GM19468 (cell line): ENCODE data around the gene PANK2.
A peak's percentile ranks its signal among the peaks of the same experiment; 100 is the strongest.
"Not testable (repeated sequence)": the region's sequence is repeated elsewhere in the genome, so short reads cannot be mapped to it uniquely, and the experiment has no call there.

ENCODE experiments used
- ATAC-seq: cut with Tn5 transposase; IDR thresholded peaks from one replicate; pipeline ENCODE4 v1.9.1; 2021; ENCODE audit warnings: mild to moderate bottlenecking, moderate library complexity, moderate number of reproducible peaks; ENCODE audit not compliant: unreplicated experiment; ENCODE audit errors: extremely low read depth

The PANK2 gene

DNA sequence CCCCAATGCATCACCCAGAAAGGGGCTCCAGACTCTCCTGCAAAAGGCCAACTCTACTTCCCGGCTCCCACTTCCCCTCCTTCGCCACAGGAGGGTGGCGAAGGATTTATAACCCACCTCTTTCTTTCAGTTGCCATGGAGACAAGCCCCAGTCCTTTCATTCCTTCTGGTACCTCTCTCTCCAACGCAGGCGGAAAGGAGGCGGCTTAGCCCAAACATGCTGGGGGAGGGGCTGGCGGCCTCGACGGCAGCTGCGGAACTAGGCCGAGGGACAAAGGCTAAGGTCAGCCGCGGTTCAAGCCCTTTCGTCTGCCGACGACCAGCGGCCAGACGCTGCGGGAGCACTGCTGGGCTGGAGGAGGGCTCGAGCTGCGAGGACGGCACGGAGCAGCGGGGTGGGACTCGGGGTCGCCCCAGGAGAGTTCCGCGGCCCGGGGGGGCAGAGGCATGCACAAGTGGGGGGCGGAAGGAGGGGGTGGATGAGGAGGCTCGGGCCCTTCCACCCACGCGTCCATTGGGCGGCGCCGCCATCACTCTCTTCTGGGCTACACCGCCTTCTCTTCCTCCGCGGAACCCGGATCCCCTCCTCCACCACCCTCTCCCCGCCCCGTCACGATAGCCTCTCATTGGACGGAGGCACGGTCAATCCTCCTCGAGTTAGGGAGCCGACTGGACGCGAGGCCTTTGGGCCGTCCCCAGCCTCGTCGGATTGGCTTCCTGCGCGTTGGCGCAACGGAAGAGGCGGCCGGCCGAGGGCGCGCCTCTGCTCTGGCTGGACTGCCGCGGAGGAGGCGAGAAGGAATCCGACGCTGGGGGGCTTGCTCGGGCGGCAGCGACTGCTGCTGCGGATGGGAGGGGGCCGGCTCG is at the start of gene PANK2:
PANK2 (plus strand) TSS at position 766 of the 867 bp plus-strand sequence.
- peak; percentile 83 for ATAC-seq

- ATAC-seq, result not testable (repeated sequence)
Measured at GRCh38 chr20:3840201-3840600, 49.0 kb upstream of the PANK2 start.

DNA sequence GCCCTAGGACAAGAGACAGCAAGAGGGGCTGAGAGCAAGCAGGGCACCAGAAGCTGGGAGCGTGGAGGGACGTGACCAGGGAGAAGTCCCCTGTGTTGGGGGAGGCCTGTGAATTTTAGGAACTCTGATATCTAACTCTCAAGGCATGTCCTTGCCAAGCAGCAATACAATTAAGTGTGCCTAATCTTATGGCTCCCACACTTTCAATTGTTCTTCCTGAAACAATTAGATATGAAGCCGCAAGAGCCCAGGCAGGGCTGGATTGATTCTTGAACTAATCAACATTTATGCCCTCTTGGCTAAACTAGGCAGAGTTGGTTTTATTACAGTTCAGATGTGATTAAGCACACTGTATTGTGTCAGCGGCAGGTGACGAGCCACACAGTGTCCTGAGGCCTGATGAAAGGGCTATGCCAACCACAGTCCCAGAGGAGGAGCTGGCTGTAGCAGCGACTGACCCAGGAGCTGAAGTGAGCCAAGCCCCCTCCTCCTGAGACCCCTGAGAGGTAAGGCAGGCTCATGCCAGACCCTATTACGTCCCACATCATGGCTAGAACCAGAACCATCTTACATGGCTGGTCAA is 46.7 kb upstream of the PANK2 start:
- no peak for ATAC-seq

DNA sequence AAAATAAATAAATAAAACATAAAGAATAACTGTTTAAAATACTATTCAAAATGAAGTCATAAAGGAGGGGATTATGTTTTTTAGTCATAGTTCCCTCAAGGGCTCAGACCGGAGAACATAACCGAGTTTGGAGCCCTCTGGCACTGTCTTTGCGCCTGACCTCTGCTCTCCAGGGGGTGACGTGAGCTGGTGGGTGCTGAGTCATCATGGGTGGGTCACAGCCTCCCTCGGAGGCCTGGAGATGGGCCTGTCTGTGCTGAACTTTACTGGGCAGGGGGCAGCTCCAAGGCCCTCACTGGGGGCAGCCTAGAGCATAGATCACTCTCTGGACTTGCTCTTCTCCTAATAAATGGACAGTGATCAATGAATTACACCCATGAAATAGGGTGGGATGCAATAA is 45.7 kb upstream of the PANK2 start:
- ATAC-seq, result no peak

GRCh38 chr20:3843990-3844619 is 45.1 kb upstream of the PANK2 start:
- ATAC-seq, result not testable (repeated sequence)

DNA sequence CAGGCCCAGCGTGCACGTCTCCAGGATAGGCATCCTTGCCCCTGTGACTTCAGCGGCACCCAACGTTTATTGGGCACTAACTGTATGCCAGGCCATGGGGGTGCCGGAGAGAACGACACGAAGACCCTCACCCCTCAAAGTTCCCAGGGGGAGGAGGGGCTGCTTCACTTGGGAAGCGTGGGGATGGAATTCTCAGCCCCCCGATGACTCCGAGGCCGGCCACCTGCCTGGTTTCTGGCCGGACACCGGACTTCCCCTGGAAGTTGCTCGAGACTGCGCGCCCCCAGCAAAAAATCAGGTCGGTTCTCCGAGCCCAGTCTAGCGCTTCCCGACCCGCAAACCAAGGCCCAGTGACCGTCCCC is 42.8 kb upstream of the PANK2 start:
- no peak for ATAC-seq

GRCh38 chr20:3846740-3847428 is 42.3 kb upstream of the PANK2 start, which contains the start of gene MAVS:
Gene MAVS, plus strand, starts transcription at chr20:3846834. Its CDS starts 7,791 bp downstream, at chr20:3854625.
- ATAC-seq, result peak; percentile 64

GRCh38 chr20:3847429-3847940 is 41.7 kb upstream of the PANK2 start:
- no peak for ATAC-seq

DNA sequence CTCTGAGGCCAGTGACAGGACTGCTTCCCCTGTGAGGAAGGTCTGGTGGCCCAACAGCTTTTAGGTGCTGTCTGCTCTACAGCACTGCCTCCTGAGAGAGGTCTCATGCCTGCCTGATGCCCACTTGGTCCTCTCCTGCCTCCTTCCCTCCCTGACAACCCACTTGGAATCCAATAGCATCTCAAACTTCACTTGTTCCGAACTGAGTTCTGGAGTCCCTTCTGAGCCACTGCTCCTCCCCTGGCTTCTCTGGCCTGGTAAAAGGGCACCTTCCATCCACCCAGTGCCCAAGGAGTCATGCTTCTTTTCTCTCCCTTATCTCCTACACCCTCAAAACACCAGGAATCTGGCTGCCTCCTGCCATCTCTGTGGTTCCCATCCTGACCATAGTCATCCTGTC is 40.6 kb upstream of the PANK2 start:
- ATAC-seq, result no peak

DNA sequence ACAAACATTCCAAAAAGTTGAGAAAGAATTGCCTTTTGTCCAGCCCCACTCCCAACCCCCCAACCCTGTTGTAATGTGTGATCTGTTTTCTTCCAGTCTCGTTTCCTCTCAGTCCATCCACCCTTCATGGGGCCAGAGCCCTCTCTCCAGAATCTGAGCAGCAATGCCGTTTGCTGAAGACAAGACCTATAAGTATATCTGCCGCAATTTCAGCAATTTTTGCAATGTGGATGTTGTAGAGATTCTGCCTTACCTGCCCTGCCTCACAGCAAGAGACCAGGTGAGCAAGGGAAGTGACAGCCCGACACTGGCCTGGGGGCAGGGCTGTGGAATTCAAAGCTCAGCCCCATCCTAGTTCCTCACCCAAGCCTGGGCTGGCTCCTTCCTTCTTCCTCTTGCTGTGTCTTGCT is 34.7 kb upstream of the PANK2 start:
- ATAC-seq, result no peak

GRCh38 chr20:3857405-3857804 is 31.8 kb upstream of the PANK2 start:
- ATAC-seq, result no peak

DNA sequence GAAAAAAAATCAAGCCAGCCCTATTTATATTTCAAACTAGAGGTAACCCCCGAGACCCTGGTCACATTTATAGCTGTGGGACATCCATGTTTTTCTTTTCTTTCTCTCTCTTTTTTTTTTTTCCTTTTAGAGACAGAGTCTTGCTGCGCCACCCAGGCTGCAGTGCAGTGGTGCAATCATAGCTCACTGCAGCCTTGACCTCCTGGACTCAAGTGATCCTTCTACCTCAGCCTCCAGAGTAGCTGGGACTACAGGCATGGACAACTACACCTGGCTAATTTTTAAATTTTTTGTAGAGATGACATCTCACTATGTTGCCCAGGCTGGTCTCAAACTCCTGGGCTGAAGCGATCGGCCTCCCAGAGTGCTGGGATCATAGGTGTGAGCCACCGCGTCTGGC is 30.5 kb upstream of the PANK2 start:
- no peak for ATAC-seq

DNA sequence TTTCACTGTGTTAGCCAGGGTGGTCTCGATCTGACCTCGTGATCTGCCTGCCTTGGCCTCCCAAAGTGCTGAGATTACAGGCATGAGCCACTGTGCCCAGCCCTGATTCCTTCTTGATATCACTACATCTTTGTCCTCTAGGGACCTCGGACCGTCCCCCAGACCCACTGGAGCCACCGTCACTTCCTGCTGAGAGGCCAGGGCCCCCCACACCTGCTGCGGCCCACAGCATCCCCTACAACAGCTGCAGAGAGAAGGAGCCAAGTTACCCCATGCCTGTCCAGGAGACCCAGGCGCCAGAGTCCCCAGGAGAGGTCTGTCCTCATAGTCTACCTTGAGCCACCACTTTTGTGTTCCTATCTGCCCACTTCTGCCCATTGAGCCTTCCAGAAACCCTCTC is 28.0 kb upstream of the PANK2 start:
- ATAC-seq, result no peak

- no peak for ATAC-seq
Measured at GRCh38 chr20:3862333-3862732, 26.9 kb upstream of the PANK2 start.

GRCh38 chr20:3863317-3863716 is 25.9 kb upstream of the PANK2 start:
- ATAC-seq, result no peak

DNA sequence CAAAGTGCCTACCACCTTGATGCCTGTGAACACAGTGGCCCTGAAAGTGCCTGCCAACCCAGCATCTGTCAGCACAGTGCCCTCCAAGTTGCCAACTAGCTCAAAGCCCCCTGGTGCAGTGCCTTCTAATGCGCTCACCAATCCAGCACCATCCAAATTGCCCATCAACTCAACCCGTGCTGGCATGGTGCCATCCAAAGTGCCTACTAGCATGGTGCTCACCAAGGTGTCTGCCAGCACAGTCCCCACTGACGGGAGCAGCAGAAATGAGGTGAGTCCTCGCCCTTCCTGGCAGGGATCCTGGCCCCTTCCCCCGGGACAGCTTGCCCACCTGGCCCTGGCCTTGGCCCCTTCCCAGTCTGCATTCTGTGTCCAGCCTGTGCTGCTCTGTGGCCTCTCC is 24.7 kb upstream of the PANK2 start:
- ATAC-seq, result no peak

DNA sequence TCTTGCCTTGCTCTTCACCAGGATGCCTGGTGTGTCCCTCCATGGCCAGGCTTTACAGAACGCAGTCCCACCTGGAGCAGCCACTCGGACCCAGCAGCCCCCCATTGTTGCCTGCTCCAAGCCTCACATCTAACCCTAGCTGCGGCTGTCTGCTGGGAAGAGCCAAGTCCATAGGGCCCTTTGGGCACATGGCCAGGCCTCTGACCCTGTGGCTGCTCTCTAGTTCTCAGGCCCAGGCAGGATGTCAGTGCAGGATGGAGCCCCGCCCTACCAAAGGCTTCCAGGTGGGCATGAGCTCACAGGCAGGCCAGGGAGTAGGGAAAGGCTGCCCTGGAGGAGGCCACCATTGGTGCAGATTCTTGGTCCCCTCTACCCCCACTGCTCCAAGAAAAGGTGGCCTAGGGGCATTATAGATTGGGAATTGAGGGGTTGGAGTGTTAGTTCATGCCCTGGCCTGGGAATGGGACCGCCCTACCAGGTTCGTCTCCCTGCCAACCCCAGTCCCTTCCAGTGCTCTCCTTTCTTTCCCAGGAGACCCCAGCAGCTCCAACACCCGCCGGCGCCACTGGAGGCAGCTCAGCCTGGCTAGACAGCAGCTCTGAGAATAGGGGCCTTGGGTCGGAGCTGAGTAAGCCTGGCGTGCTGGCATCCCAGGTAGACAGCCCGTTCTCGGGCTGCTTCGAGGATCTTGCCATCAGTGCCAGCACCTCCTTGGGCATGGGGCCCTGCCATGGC is 23.9 kb upstream of the PANK2 start:
- no peak for ATAC-seq

DNA sequence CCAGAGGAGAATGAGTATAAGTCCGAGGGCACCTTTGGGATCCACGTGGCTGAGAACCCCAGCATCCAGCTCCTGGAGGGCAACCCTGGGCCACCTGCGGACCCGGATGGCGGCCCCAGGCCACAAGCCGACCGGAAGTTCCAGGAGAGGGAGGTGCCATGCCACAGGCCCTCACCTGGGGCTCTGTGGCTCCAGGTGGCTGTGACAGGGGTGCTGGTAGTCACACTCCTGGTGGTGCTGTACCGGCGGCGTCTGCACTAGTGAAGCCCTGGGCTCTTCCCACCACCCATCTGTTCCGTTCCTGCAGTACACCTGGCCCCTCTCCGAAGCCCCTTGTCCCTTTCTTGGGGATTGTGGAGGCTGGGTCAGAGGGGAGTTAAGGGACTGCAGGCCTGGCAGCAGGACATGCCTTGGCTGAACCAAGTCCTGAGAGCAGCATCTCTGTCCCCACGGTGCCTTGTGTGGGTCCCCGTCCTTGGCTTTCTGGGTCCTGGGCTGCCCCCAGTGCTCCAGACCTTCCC is 23.2 kb upstream of the PANK2 start:
- ATAC-seq, result no peak

DNA sequence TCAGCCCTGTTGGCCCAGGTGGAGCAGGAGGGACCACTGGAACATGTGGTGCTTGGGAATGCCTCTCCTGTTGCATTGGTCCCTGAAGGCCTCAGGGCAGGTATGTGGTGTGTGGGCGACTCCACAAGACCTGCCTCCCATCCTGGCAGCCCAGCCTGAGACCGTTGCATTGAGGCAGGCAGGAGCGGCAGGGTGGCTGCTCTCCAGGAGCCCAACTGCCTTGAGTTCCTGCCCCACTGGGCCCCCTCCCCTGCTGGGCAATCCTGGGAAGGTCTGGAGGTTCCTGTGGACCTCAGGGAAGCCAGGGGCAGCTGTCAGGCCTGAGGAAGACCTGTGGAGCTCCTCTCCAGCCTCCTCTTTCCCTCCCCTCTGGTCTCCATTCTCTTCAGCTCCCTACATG is 22.7 kb upstream of the PANK2 start:
- no peak for ATAC-seq

- ATAC-seq, result no peak
Measured at GRCh38 chr20:3867802-3868201, 21.4 kb upstream of the PANK2 start.
